DND-41 (cell line): ENCODE results near the gene CEACAM16.

Experiments used
- CTCF ChIP-seq: IDR thresholded peaks from 2 replicates; pipeline ENCODE4 v1.5.1; 2012; ENCODE audit warnings: borderline replicate concordance, low read length, moderate library complexity, mild to moderate bottlenecking; ENCODE audit not compliant: poor library complexity, severe bottlenecking; ENCODE audit errors: extremely low read depth
- EZH2 ChIP-seq: IDR thresholded peaks from 3 replicates; pipeline ENCODE4 v1.6.1; 2012; ENCODE audit warnings: borderline replicate concordance, low read depth, mild to moderate bottlenecking, moderate library complexity, low read length, inconsistent platforms; ENCODE audit not compliant: severe bottlenecking

DNA sequence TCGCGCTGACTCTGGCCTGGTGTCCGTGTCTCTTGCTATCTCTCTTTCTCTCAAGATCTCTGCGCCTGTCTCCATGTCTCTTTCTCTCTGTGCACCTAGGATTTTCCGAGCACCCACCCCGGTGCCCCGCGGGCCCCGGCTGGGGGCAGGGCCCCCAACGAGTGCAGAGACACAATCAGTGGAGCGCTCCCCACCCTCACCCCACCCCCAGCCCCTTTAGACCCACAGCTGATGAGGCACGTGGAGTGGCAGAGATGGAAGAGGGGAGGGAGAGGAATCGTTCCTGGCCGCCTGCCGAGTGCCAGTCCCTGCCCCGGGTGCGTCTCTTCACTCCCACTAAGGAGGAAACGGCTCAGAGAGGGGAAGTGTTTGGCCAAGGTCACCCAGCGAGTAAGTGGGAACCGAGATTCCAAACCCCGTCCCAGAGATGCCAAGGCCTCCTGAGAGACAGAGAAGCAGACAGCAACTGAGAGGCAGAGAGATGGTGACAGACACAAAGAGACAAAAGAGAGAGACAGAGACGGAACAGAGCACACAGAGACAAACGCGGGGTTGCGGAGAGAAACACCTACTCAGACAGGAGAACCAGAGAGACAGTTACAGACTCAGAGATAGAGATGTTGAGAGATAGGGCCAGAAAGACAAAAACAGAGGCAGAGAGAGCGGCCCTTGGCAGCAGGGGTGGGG, 48.9 kb downstream of the CEACAM16 start:
- TF ChIP-seq CTCF (no peak), EZH2 (peak; percentile 46)
